ENCODE data around the gene EDEM2.
"Not testable (repeated sequence)": the region's sequence is repeated elsewhere in the genome, so short reads cannot be mapped to it uniquely, and the experiment has no call there.

EDEM2 gene

DNA sequence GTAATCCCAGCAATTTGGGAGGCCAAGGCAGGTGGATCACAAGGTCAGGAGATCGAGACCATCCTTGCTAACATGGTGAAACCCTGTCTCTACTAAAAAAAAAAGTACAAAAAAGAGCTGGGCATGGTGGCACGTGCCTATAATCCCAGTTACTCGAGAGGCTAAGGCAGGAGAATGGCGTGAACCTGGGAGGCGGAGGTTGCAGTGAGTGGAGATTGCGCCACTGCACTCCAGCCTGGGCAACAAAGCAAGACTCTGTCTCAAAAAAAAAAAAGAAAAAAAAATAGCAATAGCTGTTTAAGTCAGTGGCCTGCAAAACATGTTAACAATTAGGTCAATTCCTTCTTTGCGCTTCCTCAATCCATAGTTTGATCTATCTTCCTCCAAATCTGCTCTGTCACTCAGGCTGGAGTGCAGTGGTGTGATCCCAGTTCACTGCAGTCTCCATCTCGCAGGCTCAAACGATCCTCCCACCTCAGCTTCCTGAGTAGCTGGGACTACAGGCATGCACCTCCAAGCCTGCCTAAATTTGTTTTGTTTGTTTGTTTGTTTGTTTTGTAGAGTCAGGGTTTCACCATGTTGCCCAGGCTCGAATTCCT lies 39.7 kb upstream of the EDEM2 start:
- H3K4me3 ChIP-seq (ENCODE audit: low read depth in 1 of 2, low read length in 2 of 2); H3K9ac ChIP-seq (ENCODE audit: low read depth in 1 of 2, low read length in 2 of 2); H3K4me1 ChIP-seq (ENCODE audit: control insufficient read depth in 1 of 2, insufficient read depth in 2 of 2, low read length in 2 of 2); H3K27ac ChIP-seq (ENCODE audit: low read depth, low read length); H3K9me3 ChIP-seq (ENCODE audit: control insufficient read depth in 1 of 2, low read length in 2 of 2); H3K27me3 ChIP-seq (ENCODE audit: control insufficient read depth in 1 of 2, insufficient read depth in 2 of 2, low read length in 2 of 2); H3K36me3 ChIP-seq (ENCODE audit: control insufficient read depth in 1 of 2, insufficient read depth in 2 of 2, low read length in 2 of 2): not testable (repeated sequence)

DNA sequence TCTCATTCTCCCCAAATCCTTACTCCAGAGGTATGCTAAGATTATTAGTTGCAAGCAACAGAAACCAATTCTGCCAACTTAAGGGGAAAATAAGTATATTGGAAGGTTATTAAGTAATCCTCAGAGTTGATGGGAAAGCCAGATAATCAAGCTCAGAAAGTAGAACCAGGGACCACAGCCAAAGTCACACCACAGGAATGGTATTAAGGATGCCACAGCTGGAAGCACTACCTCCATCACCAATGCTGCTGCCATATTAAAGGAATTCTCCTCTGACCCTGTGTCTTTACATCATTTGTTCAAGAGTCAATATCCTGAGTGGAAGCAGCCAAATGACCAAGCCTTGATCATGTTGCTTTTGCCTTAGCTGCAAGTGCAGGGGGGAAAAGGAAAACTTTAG lies 34.6 kb upstream of the EDEM2 start:
- Histone ChIP-seq H3K9me3 (ENCODE audit: control insufficient read depth in 1 of 2, low read length in 2 of 2) (no peaks in the 10 kb centered on the region), H3K9ac (ENCODE audit: low read depth in 1 of 2, low read length in 2 of 2) (no peak overlapping the region), H3K27ac (ENCODE audit: low read depth, low read length) (no peak overlapping the region), H3K4me3 (ENCODE audit: low read depth in 1 of 2, low read length in 2 of 2) (no peak overlapping the region), H3K4me1 (ENCODE audit: control insufficient read depth in 1 of 2, insufficient read depth in 2 of 2, low read length in 2 of 2) (no peaks in the 10 kb centered on the region), H3K36me3 (ENCODE audit: control insufficient read depth in 1 of 2, insufficient read depth in 2 of 2, low read length in 2 of 2) (peaks cover 0 to 1% of the 10 kb centered on the region in 2 donors), H3K27me3 (ENCODE audit: control insufficient read depth in 1 of 2, insufficient read depth in 2 of 2, low read length in 2 of 2) (no peaks in the 10 kb centered on the region)

DNA sequence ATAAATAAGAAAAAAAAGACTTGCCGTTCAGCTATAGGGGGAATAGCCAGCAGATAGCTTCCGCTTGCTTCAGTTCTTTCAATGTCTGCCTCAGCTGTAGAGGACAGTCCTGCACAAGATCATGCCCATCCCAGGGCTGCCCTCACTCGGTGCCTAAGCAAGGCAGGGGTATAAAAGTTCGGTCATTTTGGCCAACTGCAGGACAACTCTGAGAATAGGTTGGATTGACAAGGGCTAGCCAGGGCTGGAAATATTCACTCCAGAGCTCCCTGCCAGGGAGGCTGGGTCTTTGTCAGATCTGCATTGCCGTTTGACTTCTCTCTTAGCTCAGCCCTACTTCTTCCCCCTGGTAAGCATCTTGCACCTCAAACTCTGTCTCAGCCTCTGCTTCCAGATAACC lies 33.1 kb upstream of the EDEM2 start:
- Histone ChIP-seq H3K4me3 (ENCODE audit: low read depth in 1 of 2, low read length in 2 of 2) (no peak overlapping the region), H3K9me3 (ENCODE audit: control insufficient read depth in 1 of 2, low read length in 2 of 2) (no peaks in the 10 kb centered on the region), H3K36me3 (ENCODE audit: control insufficient read depth in 1 of 2, insufficient read depth in 2 of 2, low read length in 2 of 2) (peaks cover 0 to 7% of the 10 kb centered on the region in 2 donors), H3K27ac (ENCODE audit: low read depth, low read length) (no peak overlapping the region), H3K9ac (ENCODE audit: low read depth in 1 of 2, low read length in 2 of 2) (no peak overlapping the region), H3K27me3 (ENCODE audit: control insufficient read depth in 1 of 2, insufficient read depth in 2 of 2, low read length in 2 of 2) (no peaks in the 10 kb centered on the region), H3K4me1 (ENCODE audit: control insufficient read depth in 1 of 2, insufficient read depth in 2 of 2, low read length in 2 of 2) (no peaks in the 10 kb centered on the region)

DNA sequence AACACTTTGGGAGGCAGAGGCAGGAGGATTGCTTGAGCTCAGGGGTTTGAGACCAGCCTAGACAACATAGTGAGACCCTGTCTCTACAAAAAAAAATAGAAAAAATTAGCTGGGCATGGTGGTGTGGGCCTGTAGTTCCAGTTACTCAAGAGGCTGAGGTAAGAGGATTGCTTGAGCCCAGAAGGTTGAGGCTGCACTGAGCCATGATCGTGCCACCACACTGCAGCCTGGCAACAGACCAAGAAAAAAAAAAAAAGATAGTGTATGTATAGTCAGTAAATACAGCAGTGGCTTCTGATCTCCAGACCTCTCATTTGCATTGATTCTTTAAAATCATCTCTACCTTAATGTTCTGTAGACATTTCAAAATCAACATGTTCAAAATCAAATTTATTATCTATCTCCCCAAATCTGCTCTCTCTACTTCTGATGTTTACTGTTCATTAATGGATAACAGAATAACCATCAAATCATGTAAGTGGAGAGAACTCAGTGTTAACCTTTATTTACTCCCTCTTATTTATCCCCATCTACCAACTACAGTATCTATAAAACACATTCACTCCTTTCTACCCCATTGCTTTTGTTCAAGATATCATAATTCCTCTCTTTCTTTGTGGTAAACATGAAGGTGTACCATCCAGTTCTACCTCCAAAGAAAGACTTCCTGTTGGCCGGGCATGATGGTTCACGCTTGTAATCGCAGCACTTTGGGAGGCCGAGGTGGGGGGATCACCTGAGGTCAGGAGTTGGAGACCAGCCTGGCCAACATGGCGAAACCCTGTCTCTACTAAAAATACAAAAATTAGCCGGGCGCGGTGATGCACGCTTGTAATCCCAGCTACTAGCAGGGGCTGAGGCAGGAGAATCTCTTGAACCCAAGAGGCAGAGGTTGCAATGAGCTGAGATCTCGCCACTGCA lies 32.4 kb upstream of the EDEM2 start:
- Histone ChIP-seq H3K9ac (ENCODE audit: low read depth in 1 of 2, low read length in 2 of 2) (no peak overlapping the region), H3K27me3 (ENCODE audit: control insufficient read depth in 1 of 2, insufficient read depth in 2 of 2, low read length in 2 of 2) (no peaks in the 10 kb centered on the region), H3K9me3 (ENCODE audit: control insufficient read depth in 1 of 2, low read length in 2 of 2) (no peaks in the 10 kb centered on the region), H3K27ac (ENCODE audit: low read depth, low read length) (no peak overlapping the region), H3K4me1 (ENCODE audit: control insufficient read depth in 1 of 2, insufficient read depth in 2 of 2, low read length in 2 of 2) (no peaks in the 10 kb centered on the region), H3K4me3 (ENCODE audit: low read depth in 1 of 2, low read length in 2 of 2) (no peak overlapping the region), H3K36me3 (ENCODE audit: control insufficient read depth in 1 of 2, insufficient read depth in 2 of 2, low read length in 2 of 2) (peaks cover 0 to 7% of the 10 kb centered on the region in 2 donors)

DNA sequence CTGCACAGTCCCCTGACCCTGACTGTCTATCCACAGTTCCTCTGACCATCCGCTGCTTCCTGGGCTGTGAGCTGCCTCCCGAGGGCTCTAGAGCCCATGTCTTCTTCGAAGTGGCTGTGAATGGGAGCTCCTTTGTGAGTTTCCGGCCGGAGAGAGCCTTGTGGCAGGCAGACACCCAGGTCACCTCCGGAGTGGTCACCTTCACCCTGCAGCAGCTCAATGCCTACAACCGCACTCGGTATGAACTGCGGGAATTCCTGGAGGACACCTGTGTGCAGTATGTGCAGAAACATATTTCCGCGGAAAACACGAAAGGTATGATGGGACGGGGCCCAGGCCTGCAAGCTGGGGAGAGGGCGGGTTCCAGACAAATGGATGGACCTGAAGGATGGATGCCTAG lies 29.0 kb upstream of the EDEM2 start:
- Histone ChIP-seq H3K27me3 (ENCODE audit: control insufficient read depth in 1 of 2, insufficient read depth in 2 of 2, low read length in 2 of 2) (no peaks in the 10 kb centered on the region), H3K4me1 (ENCODE audit: control insufficient read depth in 1 of 2, insufficient read depth in 2 of 2, low read length in 2 of 2) (peaks cover 5 to 15% of the 10 kb centered on the region in 2 donors)

DNA sequence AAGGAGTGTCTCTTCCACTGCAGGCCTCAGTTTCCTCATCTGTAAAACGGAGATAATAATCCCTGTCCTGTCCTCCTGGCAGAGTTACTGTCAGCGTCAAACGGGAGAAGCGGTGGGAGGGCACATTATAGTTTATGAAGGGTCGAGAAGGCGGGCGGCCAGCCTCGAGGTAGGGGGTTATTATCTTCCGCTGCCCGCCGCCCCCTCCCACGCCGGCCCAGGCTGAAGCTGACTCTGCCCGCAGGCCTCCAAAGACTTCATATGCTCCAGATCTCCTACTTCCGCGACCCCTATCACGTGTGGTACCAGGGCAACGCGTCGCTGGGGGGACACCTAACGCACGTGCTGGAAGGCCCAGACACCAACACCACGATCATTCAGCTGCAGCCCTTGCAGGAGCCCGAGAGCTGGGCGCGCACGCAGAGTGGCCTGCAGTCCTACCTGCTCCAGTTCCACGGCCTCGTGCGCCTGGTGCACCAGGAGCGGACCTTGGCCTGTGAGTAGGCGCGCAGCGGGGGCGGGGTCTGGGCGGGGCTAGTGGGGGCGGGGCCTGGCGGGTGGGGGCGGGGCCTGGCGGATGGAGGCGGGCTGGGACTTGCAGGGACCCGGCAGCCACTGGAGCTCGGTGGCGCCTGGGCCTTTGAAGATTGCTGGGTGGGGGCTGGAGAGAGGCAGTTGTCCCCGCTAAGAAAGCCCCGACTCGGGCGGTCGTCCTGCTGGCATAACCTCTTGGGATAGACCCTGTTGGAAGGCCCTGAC lies 27.5 kb upstream of the EDEM2 start:
- Histone ChIP-seq H3K4me3 (ENCODE audit: low read depth in 1 of 2, low read length in 2 of 2) (peak overlapping the region; percentile 53 to 63), H3K27ac (ENCODE audit: low read depth, low read length) (no peak overlapping the region)

More for the DNA sequence above, 29.0 kb upstream of the EDEM2 start:
- Histone ChIP-seq H3K9ac (ENCODE audit: low read depth in 1 of 2, low read length in 2 of 2) (no peak overlapping the region), H3K36me3 (ENCODE audit: control insufficient read depth in 1 of 2, insufficient read depth in 2 of 2, low read length in 2 of 2) (peaks cover 0 to 7% of the 10 kb centered on the region in 2 donors), H3K27ac (ENCODE audit: low read depth, low read length) (no peak overlapping the region), H3K4me3 (ENCODE audit: low read depth in 1 of 2, low read length in 2 of 2) (no peak overlapping the region), H3K9me3 (ENCODE audit: control insufficient read depth in 1 of 2, low read length in 2 of 2) (no peaks in the 10 kb centered on the region)

DNA sequence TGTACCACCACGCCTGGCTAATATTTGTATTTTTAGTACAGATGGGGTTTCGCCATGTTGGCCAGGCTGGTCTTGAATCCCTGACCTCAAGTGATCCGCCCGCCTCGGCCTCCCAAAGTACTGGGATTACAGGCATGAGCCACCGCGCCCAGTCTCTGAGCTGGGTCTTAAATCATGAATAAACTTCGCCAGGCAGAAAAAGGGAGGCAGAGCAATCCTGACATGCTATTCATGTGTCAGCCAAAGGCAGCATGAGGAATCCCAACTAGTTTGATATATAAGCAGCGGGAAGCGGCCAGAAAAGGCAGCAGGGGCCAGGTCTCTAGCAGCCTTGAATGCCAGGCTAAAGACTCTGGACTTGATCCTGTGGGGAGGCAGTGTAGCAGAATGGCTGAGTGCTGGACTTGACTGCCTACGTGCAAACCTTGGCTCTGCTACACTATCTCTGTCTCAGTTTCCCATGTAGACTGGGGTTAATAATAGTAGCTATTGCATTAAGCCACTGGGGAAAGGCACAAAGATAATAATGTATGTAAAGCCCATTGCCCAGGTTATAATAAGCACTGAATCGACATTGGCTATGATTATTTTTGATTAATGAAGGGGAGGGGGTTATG lies 26.5 kb upstream of the EDEM2 start:
- peaks cover 0 to 7% of the 10 kb centered on the region in 2 donors for H3K36me3 ChIP-seq (ENCODE audit: control insufficient read depth in 1 of 2, insufficient read depth in 2 of 2, low read length in 2 of 2)
- H3K27me3 ChIP-seq (ENCODE audit: control insufficient read depth in 1 of 2, insufficient read depth in 2 of 2, low read length in 2 of 2), result no peaks in the 10 kb centered on the region
- H3K9me3 ChIP-seq (ENCODE audit: control insufficient read depth in 1 of 2, low read length in 2 of 2), result no peaks in the 10 kb centered on the region
- peaks cover 5 to 15% of the 10 kb centered on the region in 2 donors for H3K4me1 ChIP-seq (ENCODE audit: control insufficient read depth in 1 of 2, insufficient read depth in 2 of 2, low read length in 2 of 2)
- peak overlapping the region; percentile 53 to 63 for H3K4me3 ChIP-seq (ENCODE audit: low read depth in 1 of 2, low read length in 2 of 2)
- H3K27ac ChIP-seq (ENCODE audit: low read depth, low read length), result no peak overlapping the region
- H3K9ac ChIP-seq (ENCODE audit: low read depth in 1 of 2, low read length in 2 of 2), result peak overlapping the region in 1 of 2 donors; percentile 63

More for the DNA sequence above, 27.5 kb upstream of the EDEM2 start:
- Histone ChIP-seq H3K9me3 (ENCODE audit: control insufficient read depth in 1 of 2, low read length in 2 of 2) (no peaks in the 10 kb centered on the region), H3K9ac (ENCODE audit: low read depth in 1 of 2, low read length in 2 of 2) (peak overlapping the region in 1 of 2 donors; percentile 63), H3K36me3 (ENCODE audit: control insufficient read depth in 1 of 2, insufficient read depth in 2 of 2, low read length in 2 of 2) (peaks cover 0 to 7% of the 10 kb centered on the region in 2 donors), H3K4me1 (ENCODE audit: control insufficient read depth in 1 of 2, insufficient read depth in 2 of 2, low read length in 2 of 2) (peaks cover 5 to 15% of the 10 kb centered on the region in 2 donors), H3K27me3 (ENCODE audit: control insufficient read depth in 1 of 2, insufficient read depth in 2 of 2, low read length in 2 of 2) (no peaks in the 10 kb centered on the region)

DNA sequence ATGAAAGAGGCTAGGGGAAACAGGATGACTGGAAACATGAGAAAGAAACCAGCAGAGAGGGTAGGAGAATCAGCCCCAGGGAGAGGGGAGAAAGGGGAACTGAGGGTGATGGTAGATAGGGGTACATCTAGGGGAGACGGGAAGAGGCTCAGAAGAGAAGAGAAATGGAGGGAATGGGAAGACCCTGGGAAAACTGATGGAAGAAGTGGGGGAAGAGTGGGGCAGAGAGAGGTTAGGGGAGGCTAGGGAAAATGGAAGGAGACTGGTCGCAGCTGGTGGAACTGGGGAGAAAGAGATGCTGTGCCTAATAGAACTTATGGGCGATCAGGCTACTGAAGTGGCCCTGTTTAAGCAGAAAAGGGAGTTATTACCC lies 25.3 kb upstream of the EDEM2 start:
- peaks cover 5 to 15% of the 10 kb centered on the region in 2 donors for H3K4me1 ChIP-seq (ENCODE audit: control insufficient read depth in 1 of 2, insufficient read depth in 2 of 2, low read length in 2 of 2)
- H3K36me3 ChIP-seq (ENCODE audit: control insufficient read depth in 1 of 2, insufficient read depth in 2 of 2, low read length in 2 of 2), result peaks cover 0 to 7% of the 10 kb centered on the region in 2 donors
- no peak overlapping the region for H3K27ac ChIP-seq (ENCODE audit: low read depth, low read length)
- peak overlapping the region; percentile 73 to 77 for H3K4me3 ChIP-seq (ENCODE audit: low read depth in 1 of 2, low read length in 2 of 2)
- no peaks in the 10 kb centered on the region for H3K27me3 ChIP-seq (ENCODE audit: control insufficient read depth in 1 of 2, insufficient read depth in 2 of 2, low read length in 2 of 2)
- no peaks in the 10 kb centered on the region for H3K9me3 ChIP-seq (ENCODE audit: control insufficient read depth in 1 of 2, low read length in 2 of 2)
- peak overlapping the region; percentile 58 to 59 for H3K9ac ChIP-seq (ENCODE audit: low read depth in 1 of 2, low read length in 2 of 2)

DNA sequence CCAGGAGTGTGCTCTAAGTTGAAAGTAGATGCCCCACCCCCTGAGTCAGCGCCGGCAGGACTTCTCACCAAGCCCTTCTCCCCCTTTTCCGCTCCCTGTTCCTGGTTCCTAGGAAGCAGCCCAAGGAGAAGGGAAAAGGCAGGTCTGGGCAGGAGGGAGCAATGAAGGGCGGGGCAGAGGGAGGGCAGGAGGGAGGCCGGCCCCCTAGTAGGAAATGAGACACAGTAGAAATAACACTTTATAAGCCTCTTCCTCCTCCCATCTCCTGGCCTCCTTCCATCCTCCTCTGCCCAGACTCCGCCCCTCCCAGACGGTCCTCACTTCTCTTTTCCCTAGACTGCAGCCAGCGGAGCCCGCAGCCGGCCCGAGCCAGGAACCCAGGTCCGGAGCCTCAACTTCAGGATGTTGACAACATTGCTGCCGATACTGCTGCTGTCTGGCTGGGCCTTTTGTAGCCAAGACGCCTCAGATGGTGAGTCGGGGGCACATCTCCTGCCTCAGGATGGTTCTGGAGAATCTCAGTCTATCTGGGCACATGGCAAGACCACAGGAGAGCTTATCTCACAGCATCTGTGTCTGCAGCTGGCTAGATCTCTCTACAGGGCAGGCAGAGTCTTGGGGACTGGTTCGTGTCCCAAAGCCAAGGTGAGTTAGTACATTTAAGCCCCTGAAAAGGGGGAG lies 24.8 kb upstream of the EDEM2 start, which contains the start of gene PROCR:
Gene PROCR, plus strand, starts transcription at position 320 of the 681 bp plus-strand sequence. Its CDS starts 83 bp downstream, at position 403.
- no peaks in the 10 kb centered on the region for H3K27me3 ChIP-seq (ENCODE audit: control insufficient read depth in 1 of 2, insufficient read depth in 2 of 2, low read length in 2 of 2)
- H3K4me1 ChIP-seq (ENCODE audit: control insufficient read depth in 1 of 2, insufficient read depth in 2 of 2, low read length in 2 of 2), result peaks cover 5 to 15% of the 10 kb centered on the region in 2 donors
- H3K9ac ChIP-seq (ENCODE audit: low read depth in 1 of 2, low read length in 2 of 2), result peak within 1 kb of the TSS; percentile 58 to 59
- H3K27ac ChIP-seq (ENCODE audit: low read depth, low read length), result peak within 1 kb of the TSS; percentile 17
- peak within 1 kb of the TSS; percentile 73 to 77 for H3K4me3 ChIP-seq (ENCODE audit: low read depth in 1 of 2, low read length in 2 of 2)
- peaks cover 0 to 7% of the 10 kb centered on the region in 2 donors for H3K36me3 ChIP-seq (ENCODE audit: control insufficient read depth in 1 of 2, insufficient read depth in 2 of 2, low read length in 2 of 2)
- H3K9me3 ChIP-seq (ENCODE audit: control insufficient read depth in 1 of 2, low read length in 2 of 2), result no peaks in the 10 kb centered on the region

Data from duodenal mucosa (tissue), 2 donors.